SH-SY5Y (cell line): ENCODE results near the gene CCR5.

ENCODE experiments used
- GATA2 ChIP-seq: IDR thresholded peaks from 2 replicates; pipeline ENCODE4 v1.6.1; 2011; ENCODE audit warnings: mild to moderate bottlenecking, low read depth, low read length
- GATA3 ChIP-seq: IDR thresholded peaks from 2 replicates; pipeline ENCODE4 v1.6.1; 2011; ENCODE audit warnings: low read depth, mild to moderate bottlenecking, low read length, moderate library complexity

DNA sequence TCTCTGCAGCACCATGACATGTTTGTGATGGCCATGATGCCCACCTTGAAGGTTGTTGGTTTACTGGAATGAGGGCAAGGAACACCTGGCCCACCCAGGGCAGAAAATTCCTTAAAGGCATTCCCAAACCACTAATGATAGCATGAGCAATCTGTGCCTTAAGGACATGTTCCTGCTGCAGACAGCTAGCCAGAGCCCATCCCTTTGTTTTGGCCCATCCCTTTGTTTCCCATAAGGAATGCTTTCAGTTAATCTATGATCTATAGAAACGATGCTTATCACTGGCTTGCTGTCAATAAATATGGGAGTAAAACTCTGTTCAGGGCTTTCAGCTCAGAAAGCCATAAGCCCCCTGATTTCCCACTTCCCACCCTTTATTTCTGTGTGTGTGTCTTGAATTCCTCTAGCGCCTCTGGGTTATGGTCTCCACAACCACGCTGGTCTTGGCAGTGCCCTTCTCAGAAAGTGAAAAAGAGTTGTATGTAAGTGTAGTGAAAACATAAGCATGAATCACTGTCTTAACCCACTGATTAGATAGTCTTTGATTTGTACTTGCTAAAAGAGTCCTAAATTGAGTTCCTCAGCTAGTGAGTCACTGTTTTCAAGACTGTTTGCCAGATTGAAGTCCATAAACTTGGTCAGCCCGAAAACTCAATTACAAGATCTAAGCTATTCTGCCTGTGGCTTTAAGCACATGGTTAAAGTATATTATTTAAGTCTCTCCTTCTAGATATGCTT, 35.8 kb upstream of the CCR5 start:
- TF ChIP-seq GATA2, result no peak
- TF ChIP-seq GATA3, result no peak
